GM12878 (cell line): Measurements from ENCODE around the gene PROCA1.

Experiments used
- CREM ChIP-seq: IDR thresholded peaks from 2 replicates; pipeline ENCODE4 v1.6.1; 2014; ENCODE audit warnings: antibody characterized with exemption, low read depth
- CTCF ChIP-seq, 3 experiments: IDR thresholded peaks in 2 of 3; conservative IDR thresholded peaks in 1 of 3; 2 replicates each; pipeline ENCODE4 v1.5.1; 2011; ENCODE audit warnings: low read depth in 3 of 3, low read length in 3 of 3, mild to moderate bottlenecking in 3 of 3, control low read depth in 2 of 3, moderate library complexity in 2 of 3, inconsistent platforms in 1 of 3, mixed read lengths in 1 of 3; ENCODE audit not compliant: control insufficient read depth in 2 of 3, insufficient read depth in 1 of 3; ENCODE audit errors: extremely low read depth in 1 of 3
- LARP7 ChIP-seq: fragments of 450-650 bp; IDR thresholded peaks from 2 replicates; pipeline ENCODE4 v1.6.1; 2017; ENCODE audit warnings: mild to moderate bottlenecking

- TF ChIP-seq CTCF (IDR thresholded peaks at IDR 0.05 in 2 of 3, conservative IDR thresholded peaks at IDR 0.05 in 1 of 3; ENCODE audit: control insufficient read depth in 2 of 3, extremely low read depth in 1 of 3, insufficient read depth in 1 of 3, low read depth in 3 of 3, low read length in 3 of 3) (no peak), CREM (no peak), LARP7 (no peak)
These were observed 6.8 kb upstream of the PROCA1 start for GRCh38 chr17:28718333-28719020.
